Fibroblast of mammary gland (primary cell): ENCODE measurements around the gene DNAH3.

ENCODE experiments used
- DNase-seq: peaks from one replicate; pipeline ENCODE4 v3.0.0-alpha.2; 2010; ENCODE audit warnings: low read depth
- H3K4me3 ChIP-seq: 2 replicates; pipeline ENCODE4 v1.5.1; 2011; ENCODE audit warnings: low read depth, mild to moderate bottlenecking, low read length, moderate library complexity; ENCODE audit not compliant: control insufficient read depth
- CTCF ChIP-seq: conservative IDR thresholded peaks from 2 replicates; pipeline ENCODE4 v1.5.1; 2011; ENCODE audit warnings: low read depth, low read length, inconsistent platforms; ENCODE audit not compliant: control insufficient read depth, insufficient read depth

DNAH3 gene

GRCh38 chr16:21190599-21190998 is 40.0 kb upstream of the DNAH3 start:
- DNase-seq: peak; percentile 81
- TF ChIP-seq CTCF: no peak
- no peak overlapping the region for H3K4me3 ChIP-seq

GRCh38 chr16:21190013-21190412 is 39.4 kb upstream of the DNAH3 start:
- no peak for DNase-seq
- no peak overlapping the region for H3K4me3 ChIP-seq
- no peak for TF ChIP-seq CTCF

DNA sequence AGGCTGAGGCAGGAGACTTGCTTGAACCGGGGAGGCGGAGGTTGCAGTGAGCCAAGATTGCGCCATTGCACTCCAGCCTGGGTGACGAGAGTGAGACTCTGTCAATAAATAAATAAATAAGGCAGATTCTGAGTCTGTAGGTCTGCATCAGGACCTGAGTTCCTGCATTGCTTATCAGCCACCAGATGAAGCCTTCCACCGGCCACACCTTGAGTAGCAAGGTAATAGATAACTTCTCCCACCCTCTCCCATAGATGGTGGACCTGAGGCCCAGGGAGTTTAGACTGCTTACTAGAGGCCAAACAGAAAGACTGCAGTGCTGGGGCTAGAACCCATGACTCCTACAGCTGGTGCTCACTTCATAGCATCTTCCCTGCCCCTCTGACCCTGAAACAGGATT is 38.7 kb upstream of the DNAH3 start:
- DNase-seq: no peak
- no peak for TF ChIP-seq CTCF
- no peak overlapping the region for H3K4me3 ChIP-seq

DNA sequence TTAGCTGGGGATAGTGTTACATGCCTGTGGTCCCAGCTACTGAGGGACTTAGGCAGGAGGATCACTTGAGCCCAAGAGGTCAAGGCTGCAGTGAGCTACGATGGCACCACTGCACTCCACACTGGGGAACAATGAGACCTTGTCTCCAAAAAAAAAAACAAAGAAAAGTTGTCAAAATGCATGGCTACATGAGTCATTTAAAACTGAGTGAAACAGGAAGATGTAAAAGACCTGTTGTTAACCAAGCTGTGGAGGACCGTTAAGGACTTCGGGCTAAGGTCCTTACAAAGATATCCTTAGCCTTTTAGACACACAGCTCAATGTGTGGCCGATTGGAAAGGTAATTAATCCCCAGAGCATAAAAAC is 35.7 kb upstream of the DNAH3 start:
- no peak for TF ChIP-seq CTCF
- H3K4me3 ChIP-seq: no peak overlapping the region
- DNase-seq: no peak

DNA sequence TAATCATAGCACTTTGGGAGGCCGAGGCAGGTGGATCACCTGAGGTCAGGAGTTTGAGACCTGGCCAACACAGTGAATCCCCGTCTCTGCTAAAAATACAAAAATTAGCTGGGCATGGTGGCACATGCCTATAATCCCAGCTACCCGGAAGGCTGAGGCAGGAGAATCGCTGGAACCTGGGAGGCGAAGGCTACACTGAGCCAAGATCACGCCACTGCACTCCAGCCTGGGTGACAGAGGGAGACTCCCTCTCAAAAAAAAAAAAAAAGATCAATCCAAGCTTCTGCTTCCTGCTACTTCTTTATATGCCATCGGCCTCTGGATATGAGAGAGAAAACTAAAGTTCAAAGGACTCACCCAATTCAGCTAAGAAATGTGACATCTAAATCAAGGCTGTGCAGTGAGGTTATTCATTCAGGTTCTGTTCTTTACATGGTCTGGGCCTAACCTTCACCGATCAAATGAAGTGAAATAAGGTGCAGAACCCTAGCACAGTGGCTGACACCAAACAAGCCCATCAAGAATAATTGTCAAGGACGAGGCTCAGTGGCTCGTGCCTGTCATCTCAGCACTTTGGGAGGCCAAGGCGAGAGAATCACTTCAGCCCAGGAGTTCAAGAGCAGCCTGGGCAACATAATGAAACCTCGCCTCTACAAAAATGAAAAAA is 35.1 kb upstream of the DNAH3 start:
- no peak for DNase-seq
- no peak overlapping the region for H3K4me3 ChIP-seq
- TF ChIP-seq CTCF: no peak

- TF ChIP-seq CTCF: no peak
- DNase-seq: peak; percentile 57
- H3K4me3 ChIP-seq: no peak overlapping the region
Observed at GRCh38 chr16:21184834-21185233, 34.2 kb upstream of the DNAH3 start.

DNA sequence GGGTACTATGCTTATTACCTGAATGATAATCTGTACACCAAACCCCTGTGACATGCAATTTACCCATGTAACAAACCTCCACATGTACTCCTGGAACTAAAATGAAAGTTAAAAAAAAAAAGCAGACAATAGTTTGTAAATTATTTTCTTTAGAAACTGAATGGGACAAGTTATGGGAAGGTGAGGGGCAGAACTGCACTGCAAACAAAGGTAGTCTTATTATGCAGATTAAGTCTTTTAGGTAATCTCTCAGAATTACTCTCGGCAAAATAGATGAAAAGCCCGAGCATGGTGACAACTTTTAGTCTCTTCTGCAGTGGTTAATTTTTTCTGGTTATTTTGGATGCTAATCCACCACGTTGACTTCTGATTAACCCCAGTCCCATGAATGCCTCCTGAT is 33.3 kb upstream of the DNAH3 start:
- H3K4me3 ChIP-seq: no peak overlapping the region
- no peak for DNase-seq
- TF ChIP-seq CTCF: no peak
